NK-92 treated with Interleukin-12 subunit alpha and Interleukin-12 subunit beta, amount 100 ng/mL, for 24 hours (cell line): ENCODE results near the gene HNRNPM.
"Not testable (repeated sequence)": the region's sequence is repeated elsewhere in the genome, so short reads cannot be mapped to it uniquely, and the experiment has no call there.

Experiments used
- DNase-seq: peaks from one replicate; lab custom pipeline; 2025; lab: John Stamatoyannopoulos, UW

The HNRNPM gene

GRCh38 chr19:8425331-8425730 is 19.4 kb upstream of the HNRNPM start:
- not testable (repeated sequence) for DNase-seq

DNA sequence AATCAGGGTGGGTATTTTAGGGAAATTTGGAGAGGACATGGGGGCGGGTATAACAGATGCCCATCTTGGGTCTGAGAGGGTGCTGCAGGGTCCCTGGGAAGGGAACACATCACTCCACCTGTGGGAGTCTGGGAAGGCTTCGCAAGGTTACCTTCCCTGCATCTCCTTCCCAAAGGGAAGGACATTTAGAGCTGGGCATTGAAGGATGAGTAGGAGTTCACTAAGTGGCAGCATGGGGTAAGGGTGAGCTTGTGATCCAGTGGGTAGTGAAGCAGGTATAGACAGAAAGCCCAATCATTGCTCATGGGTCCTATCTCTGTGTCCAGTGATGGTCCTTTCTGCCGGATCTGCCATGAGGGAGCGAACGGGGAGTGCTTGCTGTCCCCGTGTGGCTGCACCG is 18.5 kb upstream of the HNRNPM start:
- DNase-seq: no peak

DNA sequence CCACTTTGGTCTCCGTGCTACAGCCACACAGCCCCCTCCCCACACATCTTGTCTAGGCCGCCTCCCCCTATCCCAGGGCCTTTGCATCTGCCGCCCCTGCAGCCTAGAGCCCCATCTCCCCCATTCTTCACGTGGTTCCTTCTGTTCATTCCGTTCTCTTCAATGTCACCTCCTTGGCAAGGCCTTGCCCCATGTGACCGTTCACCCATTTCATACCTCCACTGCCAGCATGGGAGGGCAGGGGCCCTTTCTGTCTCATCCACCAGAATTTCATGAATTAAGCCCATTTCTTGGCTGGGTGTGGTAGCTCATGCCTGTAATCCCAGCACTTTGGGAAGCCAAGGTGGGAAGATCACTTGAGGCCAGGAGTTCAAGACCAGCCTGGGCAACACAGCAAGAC is 15.7 kb upstream of the HNRNPM start:
- no peak for DNase-seq

- no peak for DNase-seq
Observed at GRCh38 chr19:8429826-8430225, 14.9 kb upstream of the HNRNPM start.

GRCh38 chr19:8430650-8431049 is 14.1 kb upstream of the HNRNPM start:
- DNase-seq: no peak

DNA sequence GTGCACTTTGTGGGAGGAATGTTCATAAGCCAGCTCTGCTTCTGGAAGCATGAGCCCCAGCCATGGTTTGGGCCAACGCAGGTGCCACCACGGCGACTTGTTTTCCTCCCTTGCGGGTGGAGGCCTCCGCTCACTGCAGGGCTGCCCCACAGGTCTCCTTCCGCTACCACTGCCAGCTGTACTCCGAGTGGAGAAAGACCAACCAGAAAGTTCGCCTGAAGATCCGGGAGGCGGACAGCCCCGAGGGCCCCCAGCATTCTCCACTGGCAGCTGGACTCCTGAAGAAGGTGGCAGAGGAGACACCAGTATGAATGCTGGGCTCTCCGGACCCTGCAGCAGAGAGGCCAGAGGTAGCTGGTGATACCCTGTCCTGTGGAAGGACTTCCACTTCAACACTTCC is 6.5 kb upstream of the HNRNPM start:
- no peak for DNase-seq

DNA sequence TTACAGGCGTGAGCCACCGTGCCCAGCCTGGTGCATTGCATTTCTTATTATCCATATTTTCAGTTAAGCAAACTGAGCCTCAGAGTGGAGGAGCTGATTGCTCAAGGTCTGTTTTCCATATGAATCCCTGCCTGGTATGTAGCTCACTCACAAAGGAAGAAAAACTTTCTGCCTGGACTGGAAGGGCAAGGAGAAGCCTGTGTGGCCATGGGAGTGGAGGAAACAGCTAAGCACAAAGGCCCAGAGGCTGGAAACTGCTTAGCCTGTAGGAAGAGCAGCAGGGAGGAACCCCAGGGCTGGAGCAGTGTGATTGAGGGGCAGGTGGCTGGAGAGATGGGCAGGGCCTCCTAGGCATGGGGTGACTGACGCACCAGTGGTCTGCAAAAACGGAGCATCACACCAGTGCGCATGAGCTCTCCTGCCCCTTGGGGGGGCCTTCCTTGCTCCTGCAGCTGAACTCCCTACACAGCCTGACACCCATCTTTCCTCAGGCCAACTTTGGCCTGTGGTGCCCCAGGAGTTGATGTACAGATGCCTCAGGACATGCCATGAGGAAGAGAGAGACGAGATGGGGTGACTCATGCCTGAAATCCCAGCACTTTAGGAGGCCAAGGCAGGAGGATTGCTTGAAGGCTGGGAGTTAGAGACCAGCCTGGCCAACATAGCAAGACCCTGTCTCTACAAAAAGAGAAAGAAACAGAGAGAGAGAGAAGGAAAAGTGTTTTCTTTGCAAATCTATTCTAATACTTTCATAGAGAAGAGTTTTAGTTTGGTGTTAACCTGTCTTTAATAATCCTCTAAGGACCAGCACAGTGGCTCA is 2.8 kb upstream of the HNRNPM start:
- no peak for DNase-seq

- not testable (repeated sequence) for DNase-seq
Observed at GRCh38 chr19:8444140-8444676, 567 bp upstream of the HNRNPM start.

GRCh38 chr19:8445488-8446001 is 770 bp downstream of the HNRNPM start:
- peak; percentile 37 for DNase-seq

GRCh38 chr19:8446061-8446709 is 1.4 kb downstream of the HNRNPM start:
- DNase-seq: no peak

- no peak for DNase-seq
Observed at GRCh38 chr19:8449830-8450229, 5.1 kb downstream of the HNRNPM start.

GRCh38 chr19:8451377-8451776 is 6.6 kb downstream of the HNRNPM start:
- DNase-seq: no peak

DNA sequence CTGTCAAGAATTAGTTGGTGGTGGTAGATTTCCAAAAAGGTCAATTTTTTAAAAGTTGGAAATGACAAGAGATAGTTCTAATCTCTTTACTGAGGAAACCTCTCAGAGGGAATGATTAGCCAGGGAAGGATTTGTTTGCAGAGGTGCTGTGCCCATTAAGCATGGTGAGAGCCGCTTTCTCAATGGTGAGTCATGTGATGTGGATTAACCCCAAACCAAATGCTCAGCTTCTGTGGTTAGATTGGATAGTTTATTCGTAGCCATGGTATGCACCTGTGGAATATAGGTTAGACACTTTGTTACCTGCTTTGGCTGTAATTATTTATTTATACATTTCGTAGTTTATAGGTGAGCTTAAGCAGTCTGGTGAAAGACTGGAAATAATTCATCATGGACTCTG is 7.1 kb downstream of the HNRNPM start:
- DNase-seq: no peak

DNA sequence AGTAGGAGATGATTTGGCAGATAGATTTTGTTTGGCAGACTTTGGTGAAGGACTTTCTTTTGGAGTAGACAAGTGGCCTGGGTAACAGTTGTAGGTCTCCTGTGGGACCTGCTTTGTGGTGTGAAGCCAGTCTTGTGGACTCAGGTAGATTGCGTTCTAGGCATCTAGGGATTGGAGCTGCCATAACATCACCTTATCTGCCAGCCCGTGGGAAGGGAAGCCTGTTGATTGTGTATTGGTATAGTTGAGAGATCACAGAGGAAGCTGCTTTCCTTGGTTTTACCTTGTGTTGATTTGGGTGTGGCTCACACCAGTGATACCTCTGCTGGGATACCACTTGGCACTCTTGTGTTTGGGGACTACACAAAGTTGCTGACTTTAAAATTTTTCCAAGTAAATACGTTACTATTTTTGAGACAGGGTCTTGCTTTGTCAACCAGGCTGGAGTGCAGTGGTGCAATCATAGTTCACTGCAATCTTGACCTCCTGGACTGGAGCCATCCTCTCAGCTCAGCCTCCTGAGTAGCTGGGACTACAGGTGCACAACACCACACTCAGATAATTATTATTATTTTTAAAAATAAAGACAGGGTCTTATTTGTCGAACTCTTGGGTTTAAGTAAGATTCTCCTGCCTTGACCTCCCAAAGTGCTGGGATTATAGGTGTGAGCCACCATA is 7.8 kb downstream of the HNRNPM start:
- no peak for DNase-seq

GRCh38 chr19:8453616-8454015 is 8.8 kb downstream of the HNRNPM start:
- no peak for DNase-seq

DNA sequence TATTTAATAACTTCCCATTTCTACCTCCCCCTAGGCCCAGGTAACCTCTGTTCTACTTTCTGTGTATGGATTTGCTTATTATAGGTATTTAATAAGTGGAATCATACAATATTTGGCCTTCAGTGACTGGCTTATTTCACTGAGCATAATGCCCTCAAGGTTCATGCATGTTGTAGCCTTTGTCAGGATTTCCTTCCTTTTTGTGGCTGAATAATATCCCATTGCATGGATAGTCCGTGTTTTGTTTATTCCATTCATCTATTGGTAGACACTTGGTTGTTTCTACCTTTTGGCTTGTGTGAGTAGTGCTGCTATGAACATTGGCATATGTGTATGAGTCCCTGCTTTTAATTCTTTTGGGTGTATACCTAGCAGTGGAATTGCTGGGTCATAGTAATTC is 9.4 kb downstream of the HNRNPM start:
- DNase-seq: no peak

- no peak for DNase-seq
Observed at GRCh38 chr19:8455018-8455417, 10.2 kb downstream of the HNRNPM start.

DNA sequence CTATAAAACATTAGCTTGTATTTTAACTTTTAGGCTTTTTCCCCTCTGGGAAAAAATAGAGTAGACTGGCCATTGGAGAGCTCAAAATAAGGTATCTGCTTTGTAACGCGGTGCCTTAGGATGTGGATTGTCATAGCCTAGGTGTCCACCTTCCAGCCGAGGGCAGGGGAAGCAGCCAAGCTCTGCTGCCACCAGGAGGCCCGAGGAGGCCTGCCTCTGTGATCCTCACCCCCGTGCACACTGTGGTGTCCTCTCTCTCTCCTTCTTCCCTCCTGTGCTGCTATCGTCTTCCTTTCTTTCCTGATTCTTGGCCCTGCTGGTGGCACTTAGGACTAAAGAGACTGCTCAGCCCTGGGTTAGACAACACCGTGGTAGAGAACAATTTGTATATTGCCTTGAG is 11.3 kb downstream of the HNRNPM start:
- no peak for DNase-seq

- DNase-seq: no peak
Observed at GRCh38 chr19:8457209-8457608, 12.4 kb downstream of the HNRNPM start.

- no peak for DNase-seq
Observed at GRCh38 chr19:8457827-8458226, 13.1 kb downstream of the HNRNPM start.

DNA sequence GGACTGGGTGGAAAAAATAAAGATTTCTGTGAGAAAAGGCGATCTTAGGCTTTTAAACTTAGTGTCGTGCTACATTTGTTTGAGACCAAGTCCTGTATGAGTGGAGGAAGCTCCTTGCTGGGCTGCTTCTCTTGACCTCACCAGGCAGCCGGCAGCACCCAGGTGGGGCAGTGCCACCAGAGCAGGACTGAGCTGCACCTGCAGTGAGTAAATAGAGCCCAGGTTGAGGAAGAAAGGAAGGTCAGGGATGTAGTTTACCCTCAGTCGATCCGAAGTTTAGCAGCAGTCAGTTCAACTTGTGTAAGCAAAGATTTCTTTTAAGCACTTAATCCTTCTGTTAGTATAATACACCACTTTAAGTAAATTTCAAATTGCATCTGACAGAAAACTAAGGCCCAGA is 13.6 kb downstream of the HNRNPM start:
- DNase-seq: no peak

DNA sequence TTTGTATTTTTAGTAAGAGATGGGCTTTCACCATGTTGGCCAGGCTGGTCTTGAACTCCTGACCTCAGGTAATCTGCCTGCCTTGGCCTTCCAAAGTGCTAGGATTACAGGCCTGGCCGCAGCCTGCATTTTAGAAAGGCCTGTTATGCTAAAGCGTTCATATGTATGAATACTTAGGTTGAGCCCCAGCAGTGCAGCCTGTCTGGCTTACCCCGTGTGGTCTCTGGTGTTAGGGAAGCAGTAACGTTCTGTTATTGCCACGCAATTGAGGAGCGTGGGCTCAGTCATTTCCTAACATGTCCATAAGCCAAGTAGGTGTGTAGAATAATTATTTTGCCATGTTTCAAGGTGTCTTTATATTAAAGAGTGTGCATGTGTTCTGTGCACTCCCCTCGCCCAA is 14.3 kb downstream of the HNRNPM start:
- DNase-seq: no peak
